K562 (cell line): ENCODE measurements around the gene FRMD4B. TPM values are rescaled to one million over a fixed set of nuclear protein-coding genes. Genes with fewer than 3 reads are reported as not detected.

Experiments
- ATAC-seq: fragments of 200-7000 bp; cut with Tn5 transposase; 3 replicates; pipeline ENCODE4 v1.9.1; 2020; ENCODE audit warnings: moderate library complexity
- BruUV-seq: library from RNA; stranded (reverse); fragments of 400-500 nt; replicated peaks from 2 replicates; lab custom pipeline; 2021; lab: Mats Ljungman, UMichigan
- CTCF ChIA-PET: fragments of 300-600 bp; formaldehyde crosslinking; extraction: SDS; loops from one replicate; lab custom pipeline; 2021; ENCODE audit warnings: low intra/inter-chr PET ratio; lab: Yijun Ruan, JAX
- POLR2A ChIA-PET: fragments of 300-600, 350-650 bp; sonication (Branson Sonifier 250); formaldehyde crosslinking; extraction: SDS; loops from one replicate; lab custom pipeline; 2021; ENCODE audit warnings: antibody characterized with exemption, inconsistent platforms; lab: Yijun Ruan, JAX
- DNase-seq, 4 experiments: peaks; one replicate each; pipeline versions ENCODE4 v3.0.0 to v3.0.0-alpha.2; 2011 to 2018; ENCODE audit warnings: low spot score in 3 of 4, mixed read lengths in 3 of 4; ENCODE audit errors: extremely low read depth in 1 of 4
- FAIRE-seq: peaks from 2 replicates; lab custom pipeline; 2011; peaks lifted over from hg19 to GRCh38; lab: Jason Lieb, UNC
- H2AFZ ChIP-seq: 2 replicates; pipeline ENCODE4 v1.6.0; 2011; ENCODE audit warnings: low read depth, low read length, control low read depth, inconsistent platforms
- H3K27ac ChIP-seq: fragments of 200-600 bp; 3 replicates; pipeline ENCODE4 v1.8.0; 2011; ENCODE audit warnings: low read depth, mild to moderate bottlenecking, control low read depth, inconsistent platforms, low read length, moderate library complexity, mixed read lengths; ENCODE audit errors: extremely low read depth
- H3K27me3 ChIP-seq, 2 experiments: fragments of 300-600 bp in 1 of 2; 2 replicates in 1 of 2; 3 replicates in 1 of 2; pipeline versions ENCODE4 v1.6.0 to v1.8.0; 2011; ENCODE audit warnings: inconsistent platforms in 2 of 2, low read length in 2 of 2, mild to moderate bottlenecking in 1 of 2, mixed read lengths in 1 of 2, moderate library complexity in 1 of 2; ENCODE audit not compliant: control insufficient read depth in 2 of 2, insufficient read depth in 2 of 2
- H3K36me3 ChIP-seq: fragments of 300-600 bp; 3 replicates; pipeline ENCODE4 v1.8.0; 2011; ENCODE audit warnings: mild to moderate bottlenecking, low read length, inconsistent platforms; ENCODE audit not compliant: control insufficient read depth, insufficient read depth
- H3K4me1 ChIP-seq, 2 experiments: fragments of 200-600 bp in 1 of 2; replicated peaks in 1 of 2; 2 replicates in 1 of 2; 3 replicates in 1 of 2; pipeline versions ENCODE4 v1.5.1 to v1.8.0; 2011; ENCODE audit warnings: inconsistent platforms in 2 of 2, low read length in 2 of 2, mild to moderate bottlenecking in 1 of 2, mixed read lengths in 1 of 2, moderate library complexity in 1 of 2; ENCODE audit not compliant: control insufficient read depth in 2 of 2, insufficient read depth in 2 of 2
- H3K4me2 ChIP-seq: 2 replicates; pipeline ENCODE4 v1.6.1; 2011; ENCODE audit warnings: low read length, control low read depth, inconsistent platforms, mixed read lengths; ENCODE audit not compliant: insufficient read depth
- H3K4me3 ChIP-seq: fragments of 200-600 bp; sonication (generic), shearing (Covaris generic); 2 replicates; pipeline ENCODE4 v1.5.1; 2016; ENCODE audit warnings: control low read depth, inconsistent platforms
- H3K79me2 ChIP-seq: fragments of 200-600 bp; 3 replicates; pipeline ENCODE4 v1.8.0; 2011; ENCODE audit warnings: low read length, inconsistent platforms; ENCODE audit not compliant: control insufficient read depth, insufficient read depth
- H3K9ac ChIP-seq, 2 experiments: 2 replicates each; pipeline versions ENCODE4 v1.6.0 to v1.6.1; 2011; ENCODE audit warnings: low read depth in 2 of 2, low read length in 2 of 2, control low read depth in 1 of 2, inconsistent platforms in 1 of 2, mild to moderate bottlenecking in 1 of 2, mixed read lengths in 1 of 2; ENCODE audit not compliant: insufficient read depth in 1 of 2
- H3K9me1 ChIP-seq: one replicate; pipeline ENCODE4 v1.6.0; 2011; ENCODE audit warnings: inconsistent platforms, mild to moderate bottlenecking, low read length, moderate library complexity; ENCODE audit not compliant: control insufficient read depth, insufficient read depth
- H3K9me3 ChIP-seq: replicated peaks from 2 replicates; pipeline ENCODE4 v1.5.1; 2011; ENCODE audit warnings: low read depth, low read length, inconsistent platforms; ENCODE audit not compliant: control insufficient read depth, insufficient read depth
- H4K20me1 ChIP-seq: replicated peaks from 2 replicates; pipeline ENCODE4 v1.6.1; 2011; ENCODE audit warnings: low read length, inconsistent platforms, mixed read lengths; ENCODE audit not compliant: control insufficient read depth, insufficient read depth
- EWSR1 ChIP-seq: fragments of 450-650 bp; IDR thresholded peaks from 2 replicates; pipeline ENCODE4 v1.6.1; 2018; ENCODE audit warnings: borderline replicate concordance, mild to moderate bottlenecking, low read depth, moderate library complexity; ENCODE audit not compliant: partially characterized antibody
- GABPB2 ChIP-seq: fragments of 250-450 bp; sonication (Bioruptor Pico); conservative IDR thresholded peaks from 2 replicates; pipeline ENCODE4 v1.5.1; 2021; ENCODE audit warnings: mild to moderate bottlenecking
- GATAD2A ChIP-seq: fragments of 450-650 bp; IDR thresholded peaks from 2 replicates; pipeline ENCODE4 v1.6.1; 2017
- HIVEP1 ChIP-seq: fragments of 250-450 bp; sonication (Bioruptor Pico); IDR thresholded peaks from 2 replicates; pipeline ENCODE4 v1.4.0; 2020; ENCODE audit warnings: mild to moderate bottlenecking
- HOXB6 ChIP-seq: fragments of 250-450 bp; sonication (Bioruptor Pico); IDR thresholded peaks from 2 replicates; pipeline ENCODE4 v1.5.1; 2022; ENCODE audit warnings: mild to moderate bottlenecking, borderline replicate concordance
- JUND ChIP-seq, 2 experiments: IDR thresholded peaks; 2 replicates in 1 of 2; 3 replicates in 1 of 2; pipeline ENCODE4 v1.6.1; 2011; ENCODE audit warnings: borderline replicate concordance in 2 of 2, low read depth in 2 of 2, low read length in 2 of 2, improper control_type of control experiment in 1 of 2, missing biosample characterization in 1 of 2, missing genetic modification characterization in 1 of 2, missing genetic modification reagents in 1 of 2
- KDM2B ChIP-seq: fragments of 250-450 bp; sonication (Bioruptor Pico); IDR thresholded peaks from 2 replicates; pipeline ENCODE4 v1.8.0; 2021; ENCODE audit warnings: mild to moderate bottlenecking, moderate library complexity
- POLR3A ChIP-seq: IDR thresholded peaks from 2 replicates; pipeline ENCODE4 v1.6.1; 2011; ENCODE audit warnings: borderline replicate concordance, mild to moderate bottlenecking, moderate library complexity; ENCODE audit not compliant: insufficient read length, insufficient read depth; ENCODE audit errors: extremely low read depth
- SOX6 ChIP-seq: fragments of 450-650 bp; IDR thresholded peaks from 2 replicates; pipeline ENCODE4 v1.6.1; 2014; ENCODE audit warnings: mild to moderate bottlenecking
- ZC3H4 ChIP-seq: sonication (generic); formaldehyde crosslinking; IDR thresholded peaks from 2 replicates; pipeline ENCODE4 v1.9.0; 2021; ENCODE audit warnings: missing genetic modification reagents, borderline replicate concordance
- ZNF445 ChIP-seq: fragments of 250-450 bp; sonication (Bioruptor Pico); IDR thresholded peaks from 2 replicates; pipeline ENCODE4 v1.4.0; 2020; ENCODE audit warnings: low read depth, mild to moderate bottlenecking, moderate library complexity
- ZNF780A ChIP-seq: fragments of 250-450 bp; sonication (Bioruptor Pico); IDR thresholded peaks from 2 replicates; pipeline ENCODE4 v1.5.0; 2021; ENCODE audit warnings: mild to moderate bottlenecking
- WGBS: fragments of 100-300 bp; shearing (Covaris generic); methylation state at CpG from one replicate; pipeline ENCODE4 v1.1.6; 2016; ENCODE audit warnings: low coverage, mixed read lengths; ENCODE audit not compliant: insufficient coverage; ENCODE audit errors: missing lambda C conversion rate; 5-methylcytosine and 5-hydroxymethylcytosine counted together
- in situ Hi-C: fragments of 300-500 bp; cut with MboI; formaldehyde crosslinking; loops from 4 replicates; pipeline ENCODE4 v1.15.0; 2018; ENCODE audit warnings: inconsistent platforms, mixed read lengths
- intact Hi-C: fragments of 100-400 bp; cut with micrococcal nuclease; formaldehyde crosslinking; loops from 2 replicates; pipeline ENCODE4 v1.14.2; 2022
- polyA plus RNA-seq, 8 experiments: library from polyadenylated mRNA; depleted of rRNA in 4 of 8; stranded (reverse) in 5 of 8; unstranded in 3 of 8; fragments of >200 nt; fragmentation: Nextera tagmentation in 2 of 8; fragmentation: Illumina TruSeq in 1 of 8; extraction: Ambion mirVana in 2 of 8; extraction: Trizol in 1 of 8; gene quantifications; 2 replicates each; pipeline versions ENCODE4 v1.2.1 to v1.2.3, GENCODE V29; 2011 to 2014; ENCODE audit warnings: inconsistent platforms in 1 of 8, missing spikeins in 1 of 8
- total RNA-seq, 7 experiments: library from RNA; depleted of rRNA in 6 of 7; stranded (reverse); fragments of >200 nt in 6 of 7; fragmentation: Illumina TruSeq in 2 of 7; extraction: Trizol in 2 of 7; gene quantifications; 2 replicates each; pipeline versions ENCODE4 v1.2.1 to v1.2.3, GENCODE V29; 2011 to 2021; ENCODE audit warnings: low replicate concordance in 1 of 7
- TF ChIP-seq, protein P1 (sequence below), 3 experiments: fragments of 200-800 bp in 1 of 3; sonication (Bioruptor generic) in 1 of 3; sonication (generic) in 1 of 3; formaldehyde crosslinking in 1 of 3; IDR thresholded peaks; 2 replicates each; pipeline versions ENCODE4 v1.6.1 to v1.8.0; 2016 to 2022; ENCODE audit warnings: mild to moderate bottlenecking in 2 of 3, missing compliant biosample characterization in 2 of 3, missing genetic modification characterization in 2 of 3, missing genetic modification reagents in 1 of 3
- TF ChIP-seq, protein P2 (sequence below): fragments of 450-650 bp; IDR thresholded peaks from 2 replicates; pipeline ENCODE4 v1.6.1; 2014; ENCODE audit warnings: low read depth, mild to moderate bottlenecking, moderate library complexity, borderline replicate concordance
- TF ChIP-seq, protein P3 (sequence below), 2 experiments: fragments of 450-650 bp; IDR thresholded peaks; 2 replicates each; pipeline ENCODE4 v1.6.1; 2018; ENCODE audit warnings: mild to moderate bottlenecking in 2 of 2, low read depth in 1 of 2; ENCODE audit not compliant: partially characterized antibody in 2 of 2

The FRMD4B gene
- total and polyA plus RNA-seq, 9 of the 15 experiments (the other 6 are each of a cell fraction or from before 2014, with no cell fraction given) = 0.03 to 0.09 (median 0.04) TPM; not detected in 3

DNA sequence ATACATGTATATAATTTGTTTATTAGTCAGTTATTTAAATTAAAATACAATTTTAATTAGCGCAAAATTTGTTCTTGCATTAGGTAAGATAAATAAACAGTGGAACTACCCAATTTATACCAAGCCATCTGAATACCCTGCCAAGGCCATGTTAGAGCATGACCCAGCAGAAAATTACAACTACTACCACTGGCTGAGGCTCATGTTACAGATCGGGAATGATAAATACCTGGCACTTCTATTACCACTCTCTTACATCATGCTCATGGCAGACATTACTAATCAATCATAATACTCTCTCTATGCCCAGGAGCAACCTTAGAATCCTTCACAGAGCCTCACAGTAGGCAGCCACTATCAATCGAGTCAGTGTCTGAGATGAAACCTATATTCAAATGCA is 242.3 kb downstream of the FRMD4B start:
- Histone ChIP-seq H3K4me3 (no peak overlapping the region), H3K9me3 (no peaks in the 10 kb centered on the region), H3K36me3 (no peaks in the 10 kb centered on the region), H3K9me1 (no peaks in the 10 kb centered on the region), H3K27me3 (no peaks in the 10 kb centered on the region; a peak in 1 of 5 replicates), H2AFZ (no peak overlapping the region), H3K4me2 (no peak overlapping the region; the same call in 1 of the 2 replicates), H3K4me1 (peaks cover 0 to 27% of the 10 kb centered on the region in 2 experiments; a peak in 2 of 5 replicates), H3K79me2 (no peaks in the 10 kb centered on the region), H3K9ac (no peak overlapping the region), H3K27ac (peak overlapping the region; percentile 23; the same call in 1 of the 3 replicates), H4K20me1 (no peaks in the 10 kb centered on the region)
- ATAC-seq (peak; percentile 92), FAIRE-seq (no peak), DNase-seq (peak; percentile 5 to 20 (median 8))
- BruUV-seq = no TSS peak
- CTCF ChIA-PET = no interaction called here
- 29% methylated on average over 3 of the region's 3 CpGs for whole genome bisulfite sequencing
- in situ Hi-C loops (no loop called here), intact Hi-C loops (no loop called here)
- POLR2A ChIA-PET = no interaction called here
- TF ChIP-seq ZC3H4 (CRISPR knock-in tag) (no peak), GATAD2A (no peak), JUND (IDR thresholded peaks at IDR 0.05; ENCODE audit: borderline replicate concordance, low read depth, low read length) (peak; percentile 82), JUND (tag; IDR thresholded peaks at IDR 0.05; ENCODE audit: borderline replicate concordance, low read depth, low read length) (peak; percentile 65; the same call in 1 of the 3 replicates), KDM2B (CRISPR knock-in tag) (no peak), EWSR1 (no peak), HIVEP1 (no peak), HOXB6 (CRISPR knock-in tag) (no peak), ZNF780A (CRISPR knock-in tag) (no peak), POLR3A (no peak), ZNF445 (CRISPR knock-in tag) (no peak), SOX6 (peak; percentile 42; the same call in 1 of the 2 replicates), GABPB2 (no peak)
- TF ChIP-seq, protein P1, sequence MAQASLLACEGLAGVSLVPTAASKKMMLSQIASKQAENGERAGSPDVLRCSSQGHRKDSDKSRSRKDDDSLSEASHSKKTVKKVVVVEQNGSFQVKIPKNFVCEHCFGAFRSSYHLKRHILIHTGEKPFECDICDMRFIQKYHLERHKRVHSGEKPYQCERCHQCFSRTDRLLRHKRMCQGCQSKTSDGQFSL (CRISPR knock-in tag; IDR thresholded peaks at IDR 0.05) = no peak
- TF ChIP-seq, protein P1 (tag; IDR thresholded peaks at IDR 0.05) = no peak
- TF ChIP-seq, protein P2, sequence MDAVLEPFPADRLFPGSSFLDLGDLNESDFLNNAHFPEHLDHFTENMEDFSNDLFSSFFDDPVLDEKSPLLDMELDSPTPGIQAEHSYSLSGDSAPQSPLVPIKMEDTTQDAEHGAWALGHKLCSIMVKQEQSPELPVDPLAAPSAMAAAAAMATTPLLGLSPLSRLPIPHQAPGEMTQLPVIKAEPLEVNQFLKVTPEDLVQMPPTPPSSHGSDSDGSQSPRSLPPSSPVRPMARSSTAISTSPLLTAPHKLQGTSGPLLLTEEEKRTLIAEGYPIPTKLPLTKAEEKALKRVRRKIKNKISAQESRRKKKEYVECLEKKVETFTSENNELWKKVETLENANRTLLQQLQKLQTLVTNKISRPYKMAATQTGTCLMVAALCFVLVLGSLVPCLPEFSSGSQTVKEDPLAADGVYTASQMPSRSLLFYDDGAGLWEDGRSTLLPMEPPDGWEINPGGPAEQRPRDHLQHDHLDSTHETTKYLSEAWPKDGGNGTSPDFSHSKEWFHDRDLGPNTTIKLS = no peak
- TF ChIP-seq, protein P3, sequence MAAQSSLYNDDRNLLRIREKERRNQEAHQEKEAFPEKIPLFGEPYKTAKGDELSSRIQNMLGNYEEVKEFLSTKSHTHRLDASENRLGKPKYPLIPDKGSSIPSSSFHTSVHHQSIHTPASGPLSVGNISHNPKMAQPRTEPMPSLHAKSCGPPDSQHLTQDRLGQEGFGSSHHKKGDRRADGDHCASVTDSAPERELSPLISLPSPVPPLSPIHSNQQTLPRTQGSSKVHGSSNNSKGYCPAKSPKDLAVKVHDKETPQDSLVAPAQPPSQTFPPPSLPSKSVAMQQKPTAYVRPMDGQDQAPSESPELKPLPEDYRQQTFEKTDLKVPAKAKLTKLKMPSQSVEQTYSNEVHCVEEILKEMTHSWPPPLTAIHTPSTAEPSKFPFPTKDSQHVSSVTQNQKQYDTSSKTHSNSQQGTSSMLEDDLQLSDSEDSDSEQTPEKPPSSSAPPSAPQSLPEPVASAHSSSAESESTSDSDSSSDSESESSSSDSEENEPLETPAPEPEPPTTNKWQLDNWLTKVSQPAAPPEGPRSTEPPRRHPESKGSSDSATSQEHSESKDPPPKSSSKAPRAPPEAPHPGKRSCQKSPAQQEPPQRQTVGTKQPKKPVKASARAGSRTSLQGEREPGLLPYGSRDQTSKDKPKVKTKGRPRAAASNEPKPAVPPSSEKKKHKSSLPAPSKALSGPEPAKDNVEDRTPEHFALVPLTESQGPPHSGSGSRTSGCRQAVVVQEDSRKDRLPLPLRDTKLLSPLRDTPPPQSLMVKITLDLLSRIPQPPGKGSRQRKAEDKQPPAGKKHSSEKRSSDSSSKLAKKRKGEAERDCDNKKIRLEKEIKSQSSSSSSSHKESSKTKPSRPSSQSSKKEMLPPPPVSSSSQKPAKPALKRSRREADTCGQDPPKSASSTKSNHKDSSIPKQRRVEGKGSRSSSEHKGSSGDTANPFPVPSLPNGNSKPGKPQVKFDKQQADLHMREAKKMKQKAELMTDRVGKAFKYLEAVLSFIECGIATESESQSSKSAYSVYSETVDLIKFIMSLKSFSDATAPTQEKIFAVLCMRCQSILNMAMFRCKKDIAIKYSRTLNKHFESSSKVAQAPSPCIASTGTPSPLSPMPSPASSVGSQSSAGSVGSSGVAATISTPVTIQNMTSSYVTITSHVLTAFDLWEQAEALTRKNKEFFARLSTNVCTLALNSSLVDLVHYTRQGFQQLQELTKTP (IDR thresholded peaks at IDR 0.05; ENCODE audit: low read depth in 1 of 2, partially characterized antibody in 2 of 2) = no peak
